ENCODE data around the gene RPS6KA6.

RPS6KA6 gene

DNA sequence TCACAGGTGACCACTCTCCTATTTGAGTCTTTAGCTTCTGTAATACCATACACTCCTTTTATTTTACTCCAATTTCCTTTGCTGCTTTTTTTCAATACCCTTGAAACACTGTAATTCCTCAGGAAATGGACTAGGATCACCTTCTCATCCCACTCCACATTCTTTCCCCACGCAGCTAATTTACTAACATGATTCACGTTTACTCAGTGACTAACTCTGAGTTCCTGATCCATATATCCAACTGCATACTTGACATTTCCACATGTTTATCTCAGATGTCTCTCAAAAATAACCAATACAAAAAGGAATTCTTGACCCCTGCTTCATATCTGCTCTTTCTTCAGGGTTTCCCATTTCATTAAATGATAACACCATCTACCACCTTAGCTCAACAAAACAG, 19.9 kb downstream of the RPS6KA6 start:
- no peak for TF ChIP-seq CTCF (IDR thresholded peaks at IDR 0.05; ENCODE audit: low read depth, low read length)
- no peak overlapping the region for H3K4me3 ChIP-seq (ENCODE audit: low read depth, low read length)

DNA sequence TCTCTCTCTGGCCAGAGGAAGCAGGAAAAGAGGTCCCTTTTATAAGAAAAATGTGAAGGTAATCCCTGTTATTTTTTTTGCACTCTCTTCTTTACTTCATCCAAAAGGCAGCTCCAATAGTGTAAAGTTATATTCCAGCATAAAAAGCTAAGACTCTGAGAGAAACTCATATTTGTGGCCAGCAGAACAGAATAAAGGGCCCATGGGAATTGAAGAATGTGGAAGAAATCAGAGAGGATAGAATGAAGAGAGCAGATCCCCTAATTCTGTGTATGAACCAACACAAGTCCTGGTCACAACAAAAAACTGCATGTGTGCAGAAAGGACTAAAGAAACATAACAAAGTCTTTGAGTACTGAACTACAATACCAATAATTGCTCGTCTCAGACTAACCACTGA, 22.3 kb downstream of the RPS6KA6 start:
- no peak for TF ChIP-seq CTCF (IDR thresholded peaks at IDR 0.05; ENCODE audit: low read depth, low read length)
- H3K4me3 ChIP-seq (ENCODE audit: low read depth, low read length): no peak overlapping the region

DNA sequence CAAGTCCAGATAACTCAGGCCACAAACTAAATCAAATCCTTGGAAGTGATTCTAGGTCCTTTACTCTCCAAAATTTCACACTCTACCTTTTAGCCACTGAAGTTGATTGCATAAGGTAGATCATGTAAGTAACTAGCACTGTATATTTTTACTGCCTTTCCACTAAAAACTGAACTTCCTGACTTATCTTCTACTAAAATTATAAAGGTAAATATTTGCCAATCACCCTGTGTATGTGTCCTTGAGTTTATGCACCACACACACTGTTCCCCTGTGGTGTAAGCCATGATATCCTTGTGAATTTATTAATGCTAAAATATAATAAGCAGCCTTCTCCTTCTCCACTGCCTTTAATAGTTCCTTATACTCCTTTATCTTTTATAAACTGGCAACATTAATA, 25.6 kb downstream of the RPS6KA6 start:
- TF ChIP-seq CTCF (IDR thresholded peaks at IDR 0.05; ENCODE audit: low read depth, low read length): no peak
- no peak overlapping the region for H3K4me3 ChIP-seq (ENCODE audit: low read depth, low read length)

DNA sequence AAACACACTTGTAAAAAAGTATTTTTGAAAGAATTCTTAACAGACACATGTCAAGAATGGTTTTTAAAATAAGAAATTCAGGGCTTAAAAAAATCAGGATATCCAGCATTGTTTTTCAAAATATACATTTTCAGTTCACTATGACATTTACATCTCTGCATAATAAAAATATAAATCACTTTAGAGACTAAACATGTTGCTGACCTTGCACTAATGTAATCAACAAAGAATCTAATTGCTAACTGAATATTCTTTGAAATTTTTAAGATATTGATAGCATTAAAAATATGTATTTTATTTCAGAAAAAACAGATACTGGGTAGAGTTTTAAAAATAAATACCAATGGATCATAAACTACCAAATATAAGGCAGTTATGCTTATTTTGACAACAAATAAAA, 26.4 kb downstream of the RPS6KA6 start:
- TF ChIP-seq CTCF (IDR thresholded peaks at IDR 0.05; ENCODE audit: low read depth, low read length): no peak
- no peak overlapping the region for H3K4me3 ChIP-seq (ENCODE audit: low read depth, low read length)

- H3K4me3 ChIP-seq (ENCODE audit: low read depth, low read length): no peak overlapping the region
Observed at GRCh38 chrX:84160736-84161135, 27.3 kb downstream of the RPS6KA6 start.

GRCh38 chrX:84156821-84157220, 31.2 kb downstream of the RPS6KA6 start:
- TF ChIP-seq CTCF (IDR thresholded peaks at IDR 0.05; ENCODE audit: low read depth, low read length): no peak
- no peak overlapping the region for H3K4me3 ChIP-seq (ENCODE audit: low read depth, low read length)

More at GRCh38 chrX:84160736-84161135, 27.3 kb downstream of the RPS6KA6 start:
- no peak for TF ChIP-seq CTCF (IDR thresholded peaks at IDR 0.05; ENCODE audit: low read depth, low read length)

DNA sequence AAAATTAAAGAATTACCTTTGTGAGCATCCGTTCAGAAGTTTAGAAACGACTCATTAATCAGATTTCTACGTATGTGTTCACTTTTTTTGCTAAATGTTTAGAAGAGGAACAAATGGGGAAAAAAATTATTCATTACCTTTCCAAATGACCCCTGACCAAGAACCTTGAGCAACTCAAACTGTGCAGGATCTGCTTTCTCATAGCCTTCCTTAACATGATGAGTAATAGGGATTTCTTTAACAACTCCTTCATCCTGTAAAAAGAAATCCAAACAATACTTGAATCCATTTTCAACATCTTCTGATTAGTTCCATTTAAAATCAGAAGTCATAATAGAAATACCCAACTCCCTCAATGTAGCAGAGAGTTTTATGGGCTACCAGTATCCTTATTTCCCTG, 32.1 kb downstream of the RPS6KA6 start:
- no peak for TF ChIP-seq CTCF (IDR thresholded peaks at IDR 0.05; ENCODE audit: low read depth, low read length)
- no peak overlapping the region for H3K4me3 ChIP-seq (ENCODE audit: low read depth, low read length)
